ENCODE data around the gene TMIGD3. TPM values are rescaled to one million over a fixed set of nuclear protein-coding genes. Genes with fewer than 3 reads are reported as not detected.

TMIGD3 gene
- total RNA-seq, 1 experiment from 2014 or later: not detected

- no peak overlapping the region for H3K27ac ChIP-seq (ENCODE audit: low read length)
- H3K27me3 ChIP-seq (ENCODE audit: low read length): no peaks in the 10 kb centered on the region
- no peaks in the 10 kb centered on the region for H3F3A ChIP-seq (ENCODE audit: low read length, unreplicated experiment)
- peak; percentile 84 for TF ChIP-seq CTCF (conservative IDR thresholded peaks at IDR 0.05; ENCODE audit: low read depth, low read length)
- TF ChIP-seq EZH2 (IDR thresholded peaks at IDR 0.05; ENCODE audit: low read length, unreplicated experiment): no peak
- BruUV-seq (replicated peaks): no TSS peak
- H3K9ac ChIP-seq (ENCODE audit: low read length): no peak overlapping the region
- ChIA-PET POLR2A (ENCODE audit: unreplicated experiment) (interaction anchor here (0.5 kb wide), 1 partner anchor 26 kb away, joined by 3 read pairs; no protein-coding TSS in a partner anchor), CTCF (interaction anchor here (0.6 to 1.1 kb wide), 8 partner anchors 13 to 507 kb away, joined by 3 to 20 read pairs (median 5); no protein-coding TSS in a partner anchor)
- no peak overlapping the region for H2AFZ ChIP-seq (ENCODE audit: low read length)
- no peaks in the 10 kb centered on the region for H3K9me3 ChIP-seq (ENCODE audit: low read length)
- peaks cover 4% of the 10 kb centered on the region for H3K4me1 ChIP-seq (ENCODE audit: insufficient read depth, low read length)
- no peaks in the 10 kb centered on the region for H4K20me1 ChIP-seq (ENCODE audit: low read length)
- no peak overlapping the region for H3K4me3 ChIP-seq (ENCODE audit: low read length)
- ATAC-seq (peak; percentile 96), DNase-seq (peak; percentile 81)
- H3K9me2 ChIP-seq (replicated peaks; ENCODE audit: low read length): no peaks in the 10 kb centered on the region
- H3K36me3 ChIP-seq (ENCODE audit: low read depth, low read length): no peaks in the 10 kb centered on the region
- intact Hi-C loops (cut with micrococcal nuclease): loop anchor here (1.0 to 2.0 kb wide), 5 partner anchors 27 to 287 kb away; no protein-coding TSS in a partner anchor
- H3K79me2 ChIP-seq (ENCODE audit: low read length): no peaks in the 10 kb centered on the region
- no peak overlapping the region for H3K4me2 ChIP-seq (ENCODE audit: low read length)
These were observed 21.8 kb downstream of the TMIGD3 start for GRCh38 chr1:111481387-111482221.

GRCh38 chr1:111480674-111481073, 22.8 kb downstream of the TMIGD3 start:
- ATAC-seq (no peak), DNase-seq (no peak)
- TF ChIP-seq EZH2 (IDR thresholded peaks at IDR 0.05; ENCODE audit: low read length, unreplicated experiment) (no peak), EZH2phosphoT487 (IDR thresholded peaks at IDR 0.05; ENCODE audit: borderline replicate concordance, low read length) (no peak), CTCF (conservative IDR thresholded peaks at IDR 0.05; ENCODE audit: low read depth, low read length) (no peak)
- Histone ChIP-seq H4K20me1 (ENCODE audit: low read length) (no peaks in the 10 kb centered on the region), H3K4me3 (ENCODE audit: low read length) (no peak overlapping the region), H3K36me3 (ENCODE audit: low read depth, low read length) (no peaks in the 10 kb centered on the region), H3K79me2 (ENCODE audit: low read length) (no peaks in the 10 kb centered on the region), H3K27me3 (ENCODE audit: low read length) (no peaks in the 10 kb centered on the region), H2AFZ (ENCODE audit: low read length) (no peak overlapping the region), H3K9ac (ENCODE audit: low read length) (no peak overlapping the region), H3K9me2 (replicated peaks; ENCODE audit: low read length) (no peaks in the 10 kb centered on the region), H3F3A (ENCODE audit: low read length, unreplicated experiment) (no peaks in the 10 kb centered on the region), H3K27ac (ENCODE audit: low read length) (no peak overlapping the region), H3K9me3 (ENCODE audit: low read length) (no peaks in the 10 kb centered on the region), H3K4me1 (ENCODE audit: insufficient read depth, low read length) (no peaks in the 10 kb centered on the region), H3K4me2 (ENCODE audit: low read length) (no peak overlapping the region)
- BruUV-seq (replicated peaks): no TSS peak
- ChIA-PET POLR2A (ENCODE audit: unreplicated experiment) (no interaction called here), CTCF (interaction anchor here (0.6 kb wide), 1 partner anchor 496 kb away, joined by 3 read pairs; no protein-coding TSS in a partner anchor)
- intact Hi-C loops (cut with micrococcal nuclease): loop anchor here (1.0 to 2.0 kb wide), 5 partner anchors 28 to 288 kb away; no protein-coding TSS in a partner anchor

- Histone ChIP-seq H3K27ac (ENCODE audit: low read length) (no peak overlapping the region), H3K4me1 (ENCODE audit: insufficient read depth, low read length) (no peaks in the 10 kb centered on the region), H3F3A (ENCODE audit: low read length, unreplicated experiment) (no peaks in the 10 kb centered on the region), H3K36me3 (ENCODE audit: low read depth, low read length) (no peaks in the 10 kb centered on the region), H3K9ac (ENCODE audit: low read length) (no peak overlapping the region), H4K20me1 (ENCODE audit: low read length) (no peaks in the 10 kb centered on the region), H2AFZ (ENCODE audit: low read length) (no peak overlapping the region), H3K27me3 (ENCODE audit: low read length) (no peaks in the 10 kb centered on the region), H3K4me3 (ENCODE audit: low read length) (no peak overlapping the region), H3K79me2 (ENCODE audit: low read length) (no peaks in the 10 kb centered on the region), H3K9me3 (ENCODE audit: low read length) (no peaks in the 10 kb centered on the region), H3K9me2 (replicated peaks; ENCODE audit: low read length) (no peaks in the 10 kb centered on the region), H3K4me2 (ENCODE audit: low read length) (no peak overlapping the region)
- POLR2A ChIA-PET (ENCODE audit: unreplicated experiment): no interaction called here
- BruUV-seq (replicated peaks): no TSS peak
- CTCF ChIA-PET: no interaction called here
- no peak for TF ChIP-seq CTCF (conservative IDR thresholded peaks at IDR 0.05; ENCODE audit: low read depth, low read length)
- TF ChIP-seq EZH2 (IDR thresholded peaks at IDR 0.05; ENCODE audit: low read length, unreplicated experiment): no peak
- TF ChIP-seq EZH2phosphoT487 (IDR thresholded peaks at IDR 0.05; ENCODE audit: borderline replicate concordance, low read length): no peak
- DNase-seq (no peak), ATAC-seq (no peak)
- intact Hi-C loops (cut with micrococcal nuclease): no loop called here
These were observed 26.6 kb downstream of the TMIGD3 start for GRCh38 chr1:111476761-111477309.

All from PC-3 (cell line).